Tibial nerve (tissue), 4 donors: ENCODE measurements around the gene WFDC10A. TPM values are rescaled to one million over a fixed set of nuclear protein-coding genes. Genes with fewer than 3 reads are reported as not detected.

ENCODE experiments used
- DNase-seq, 2 donors: peaks; one replicate each; pipeline ENCODE4 v3.0.0-alpha.2; 2019; ENCODE audit warnings: low spot score in 2 of 2
- H3K27ac ChIP-seq, 4 donors: fragments of 200-600 bp; sonication (generic) in 3 of 4; one replicate each; pipeline ENCODE4 v1.5.1; 2017 to 2019; ENCODE audit warnings: mild to moderate bottlenecking in 1 of 4
- H3K27me3 ChIP-seq, 2 donors: fragments of 200-600 bp; sonication (generic) in 1 of 2; one replicate each; pipeline versions ENCODE4 v1.5.1 to v1.6.0; 2017 to 2019
- H3K36me3 ChIP-seq, 3 donors: fragments of 200-600 bp; sonication (generic); one replicate each; pipeline ENCODE4 v1.5.1; 2018 to 2019
- H3K4me1 ChIP-seq, 4 donors: fragments of 200-600 bp; sonication (generic) in 3 of 4; one replicate each; pipeline ENCODE4 v1.5.1; 2017 to 2019
- H3K4me3 ChIP-seq, 4 donors: fragments of 200-600 bp; sonication (generic) in 3 of 4; one replicate each; pipeline ENCODE4 v1.5.1; 2017 to 2019; ENCODE audit warnings: mild to moderate bottlenecking in 1 of 4, moderate library complexity in 1 of 4
- H3K9me3 ChIP-seq, 4 donors: fragments of 200-600 bp; sonication (generic) in 3 of 4; one replicate each; pipeline ENCODE4 v1.5.1; 2017 to 2019
- CTCF ChIP-seq, 5 experiments: fragments of 200-600 bp in 3 of 5; fragments of 450-650 bp in 2 of 5; sonication (generic) in 3 of 5; IDR thresholded peaks; one replicate each; pipeline ENCODE4 v1.5.1; 2016 to 2019; ENCODE audit warnings: antibody characterized with exemption in 5 of 5, mild to moderate bottlenecking in 3 of 5, moderate library complexity in 2 of 5
- EP300 ChIP-seq, 2 donors: sonication (generic); formaldehyde crosslinking; IDR thresholded peaks; one replicate each; pipeline ENCODE4 v1.6.1; 2017; ENCODE audit warnings: antibody characterized with exemption in 2 of 2, mild to moderate bottlenecking in 1 of 2
- POLR2A ChIP-seq, 2 donors: fragments of 450-650 bp; IDR thresholded peaks; one replicate each; pipeline ENCODE4 v1.6.1; 2017; ENCODE audit warnings: antibody characterized with exemption in 2 of 2, mild to moderate bottlenecking in 2 of 2, moderate library complexity in 2 of 2
- total RNA-seq, 4 donors: library from RNA; depleted of rRNA; stranded (reverse); fragments of >200 nt; gene quantifications; one replicate each; pipeline ENCODE4 v1.1.0, GENCODE V29; 2016

WFDC10A gene
- total RNA-seq, 4 donors from 2014 or later, result not detected

DNA sequence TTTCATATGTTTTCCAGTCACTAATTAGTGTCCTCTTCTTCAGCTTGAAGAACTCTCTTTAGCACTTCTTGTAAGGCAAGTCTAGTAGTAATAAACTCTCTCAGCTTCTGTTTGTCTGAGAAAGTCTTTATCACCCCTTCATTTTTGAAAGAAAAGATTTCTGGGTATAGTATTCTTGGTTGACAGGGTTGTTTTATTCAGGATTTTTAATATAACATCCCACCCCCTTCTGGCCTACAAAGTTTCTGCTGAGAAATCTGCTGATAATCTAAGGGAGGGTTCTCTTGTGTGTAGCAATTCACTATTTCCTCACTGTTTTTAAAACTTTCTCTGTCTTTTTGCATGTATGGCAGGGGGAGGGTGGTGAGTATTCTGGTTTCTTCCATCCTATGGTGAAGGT, 50.1 kb downstream of the WFDC10A start:
- DNase-seq, result no peak
- Histone ChIP-seq H3K27ac (no peak overlapping the region), H3K4me1 (no peaks in the 10 kb centered on the region), H3K9me3 (peaks cover 0 to 49% (median 7%) of the 10 kb centered on the region in 4 donors), H3K36me3 (no peaks in the 10 kb centered on the region), H3K4me3 (no peak overlapping the region), H3K27me3 (no peaks in the 10 kb centered on the region)
- no peak for TF ChIP-seq EP300 (IDR thresholded peaks at IDR 0.05)
- no peak for TF ChIP-seq POLR2A (IDR thresholded peaks at IDR 0.05)
- TF ChIP-seq CTCF (IDR thresholded peaks at IDR 0.05), result no peak

Other genes with a start within 250 kb of the WFDC10A start
- 10 to 100 TPM; 36.3 to 63.3 (median 51.1) TPM for gene DBNDD2, start 221.4 kb upstream of the WFDC10A start, total RNA-seq
- 10 to 100 TPM; 54.6 to 82.8 (median 69.7) TPM for gene PIGT, start 213.6 kb upstream of the WFDC10A start, total RNA-seq
- gene WFDC2, start 160.0 kb upstream of the WFDC10A start, total RNA-seq, result 1 to 10 TPM in 1 of 4 donors, under 1 TPM in 1, not detected in 2; 0.84 to 3.5 TPM
- gene SPINT3, start 114.1 kb upstream of the WFDC10A start, total RNA-seq, result not detected
- gene WFDC6, start 90.3 kb upstream of the WFDC10A start, total RNA-seq, result not detected
- gene EPPIN, start 82.3 kb upstream of the WFDC10A start, total RNA-seq, result not detected
- gene WFDC8, start 50.5 kb upstream of the WFDC10A start, total RNA-seq, result not detected
- not detected for gene WFDC9, start 1.5 kb downstream of the WFDC10A start, total RNA-seq
- gene WFDC11, start 40.5 kb downstream of the WFDC10A start, total RNA-seq, result not detected
- not detected for gene WFDC13, start 72.3 kb downstream of the WFDC10A start, total RNA-seq
- under 1 TPM in 1 of 4 donors, not detected in 3; 0.84 TPM for gene WFDC10B, start 75.3 kb downstream of the WFDC10A start, total RNA-seq
- not detected for gene SPINT4, start 92.6 kb downstream of the WFDC10A start, total RNA-seq
- gene WFDC3, start 162.1 kb downstream of the WFDC10A start, total RNA-seq, result 1 to 10 TPM in 1 of 4 donors, not detected in 3; 2.4 TPM
- gene DNTTIP1, start 162.2 kb downstream of the WFDC10A start, total RNA-seq, result 10 to 100 TPM; 17.4 to 33.6 (median 27.2) TPM
- 1 to 10 TPM in 2 of 4 donors, under 1 TPM in 1, not detected in 1; 0.78 to 6.9 (median 1.5) TPM for gene UBE2C, start 182.9 kb downstream of the WFDC10A start, total RNA-seq
- 10 to 100 TPM in 1 of 4 donors, 1 to 10 TPM in 2, not detected in 1; 2.3 to 12.0 (median 6.5) TPM for gene TNNC2, start 197.6 kb downstream of the WFDC10A start, total RNA-seq
- gene SNX21, start 204.1 kb downstream of the WFDC10A start, total RNA-seq, result 100 to 1,000 TPM; 177 to 389 (median 240) TPM
- gene ACOT8, start 227.7 kb downstream of the WFDC10A start, total RNA-seq, result 10 to 100 TPM; 44.4 to 58.4 (median 52.5) TPM
- 1 to 10 TPM; 3.1 to 6.3 (median 4.8) TPM for gene ZSWIM3, start 227.9 kb downstream of the WFDC10A start, total RNA-seq